Activated CD4-positive, CD25-positive, alpha-beta regulatory T cell treated with anti-CD3 and anti-CD28 coated beads, Interleukin-2, amount 50 U/mL, for 72 hours (primary cell): ENCODE measurements around the gene NRDE2.

ENCODE experiments used
- DNase-seq: peaks from one replicate; pipeline ENCODE4 v3.0.0; 2021

Gene NRDE2

DNA sequence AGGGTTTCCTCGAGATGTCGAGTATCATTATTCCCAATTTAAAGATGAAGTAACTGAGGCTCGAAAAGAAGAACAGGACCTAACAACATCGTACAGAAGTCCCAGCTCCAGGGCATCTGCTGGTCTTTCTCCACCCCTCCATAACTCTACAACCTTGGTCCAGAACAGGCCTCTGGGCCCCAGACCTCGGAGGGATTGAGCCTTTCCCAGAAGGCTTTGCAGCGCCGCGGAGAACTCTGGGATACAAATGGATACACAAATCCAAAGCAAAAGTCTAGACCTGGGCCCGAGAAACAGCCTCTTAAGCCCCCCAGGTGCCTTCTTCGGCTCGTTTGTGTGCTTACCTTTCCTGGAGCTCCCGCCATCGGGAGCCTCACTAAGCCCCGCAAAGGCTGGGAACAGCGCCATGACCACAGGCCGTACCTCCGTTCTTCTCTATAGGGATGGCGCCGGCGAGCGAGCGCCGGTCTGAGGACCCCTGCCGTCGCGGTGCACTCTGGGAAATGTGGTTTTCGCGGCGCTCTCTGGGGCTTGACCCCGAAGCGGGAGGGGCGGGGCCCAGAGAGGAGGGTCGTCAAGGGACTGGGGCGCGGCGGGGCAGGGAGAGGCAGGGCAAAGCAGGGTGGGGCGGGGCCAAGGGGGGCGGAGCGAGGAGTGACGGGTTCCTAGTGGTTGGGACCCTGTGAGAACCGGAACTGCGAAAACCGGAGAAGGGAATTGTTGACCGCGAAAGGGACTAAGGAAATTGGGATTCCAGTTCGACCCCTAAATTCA is at the start of gene NRDE2:
Gene NRDE2, minus strand, starts transcription at position 445 of the 774 bp plus-strand sequence. Its CDS starts 37 bp downstream, at position 408.
- peak; percentile 97 for DNase-seq

GRCh38 chr14:90381011-90381786 is 49.5 kb upstream of the NRDE2 start:
- DNase-seq = no peak

GRCh38 chr14:90379106-90379505 is 47.4 kb upstream of the NRDE2 start:
- no peak for DNase-seq

GRCh38 chr14:90378249-90378648 is 46.5 kb upstream of the NRDE2 start:
- DNase-seq = no peak

DNA sequence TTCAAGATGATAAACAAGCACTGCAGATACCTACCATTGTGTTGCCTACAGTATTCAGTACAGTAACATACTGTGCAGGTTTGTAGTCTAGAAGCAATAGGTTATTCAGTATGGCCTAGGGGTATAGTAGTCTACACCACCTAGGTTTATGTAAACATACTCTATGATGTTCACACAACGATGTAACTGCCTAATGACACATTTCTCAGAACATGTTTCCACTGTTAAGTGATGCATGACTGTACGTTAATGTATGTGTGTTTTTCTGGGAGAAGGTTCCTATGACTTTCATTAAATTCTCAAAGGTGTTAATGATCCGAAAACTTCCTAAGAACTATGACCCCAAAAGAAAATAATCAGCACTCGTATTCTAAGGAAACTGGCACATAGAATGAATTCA is 44.2 kb upstream of the NRDE2 start:
- no peak for DNase-seq

DNA sequence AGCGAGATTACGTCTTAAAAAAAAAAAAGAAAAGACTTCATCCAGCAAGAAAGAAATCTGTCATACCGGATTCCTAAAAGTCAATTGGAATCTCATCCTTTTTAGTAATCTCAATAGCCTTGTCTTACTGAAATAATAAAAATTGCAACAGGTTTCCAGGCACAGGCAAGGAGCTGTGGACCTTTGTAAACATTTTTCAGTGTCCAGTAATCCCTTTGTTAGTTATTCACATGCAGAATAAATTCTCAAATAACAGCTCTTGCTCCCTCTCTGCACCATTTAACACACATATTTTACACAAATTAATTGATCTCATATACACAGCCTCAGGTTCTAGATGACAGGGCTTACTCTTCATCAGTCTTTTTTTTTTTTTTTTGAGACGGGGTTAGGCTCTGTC is 43.1 kb upstream of the NRDE2 start:
- DNase-seq = no peak

DNA sequence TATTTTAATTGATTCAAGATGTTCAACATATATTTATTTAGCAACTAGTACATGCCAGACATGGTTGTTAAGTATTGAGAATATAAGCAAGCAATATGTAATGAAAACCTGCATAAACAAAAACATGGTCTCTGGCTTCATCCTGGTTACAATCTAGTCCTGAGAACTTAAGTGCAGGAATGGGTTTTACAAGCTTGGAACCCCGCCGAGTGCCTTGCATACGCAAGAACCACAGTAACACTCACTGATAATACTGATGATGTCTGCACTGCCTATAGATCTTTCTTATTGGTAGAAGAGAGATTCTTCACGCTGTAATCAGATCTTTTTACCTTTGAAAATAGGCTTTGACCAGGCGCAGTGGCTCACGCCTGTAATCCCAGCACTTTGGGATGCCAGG is 42.1 kb upstream of the NRDE2 start:
- DNase-seq = no peak

- no peak for DNase-seq
These were observed 37.4 kb upstream of the NRDE2 start for GRCh38 chr14:90368946-90369721.

DNA sequence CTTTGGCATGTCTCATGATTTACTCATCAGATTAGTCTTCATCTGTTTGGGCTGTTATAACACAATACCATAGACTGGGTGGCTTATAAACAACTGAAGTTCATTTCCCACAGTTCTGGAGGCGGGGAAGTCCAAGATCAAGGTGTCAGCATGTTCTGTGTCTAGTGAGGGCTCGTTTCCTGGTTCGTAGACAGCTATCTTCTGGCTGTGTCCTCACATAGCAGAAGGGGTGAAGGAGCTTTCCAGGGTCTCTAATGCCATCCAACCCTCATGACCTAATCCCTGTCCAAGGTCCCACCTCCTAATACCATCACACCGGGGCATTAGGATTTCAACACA is 30.8 kb upstream of the NRDE2 start:
- no peak for DNase-seq

DNA sequence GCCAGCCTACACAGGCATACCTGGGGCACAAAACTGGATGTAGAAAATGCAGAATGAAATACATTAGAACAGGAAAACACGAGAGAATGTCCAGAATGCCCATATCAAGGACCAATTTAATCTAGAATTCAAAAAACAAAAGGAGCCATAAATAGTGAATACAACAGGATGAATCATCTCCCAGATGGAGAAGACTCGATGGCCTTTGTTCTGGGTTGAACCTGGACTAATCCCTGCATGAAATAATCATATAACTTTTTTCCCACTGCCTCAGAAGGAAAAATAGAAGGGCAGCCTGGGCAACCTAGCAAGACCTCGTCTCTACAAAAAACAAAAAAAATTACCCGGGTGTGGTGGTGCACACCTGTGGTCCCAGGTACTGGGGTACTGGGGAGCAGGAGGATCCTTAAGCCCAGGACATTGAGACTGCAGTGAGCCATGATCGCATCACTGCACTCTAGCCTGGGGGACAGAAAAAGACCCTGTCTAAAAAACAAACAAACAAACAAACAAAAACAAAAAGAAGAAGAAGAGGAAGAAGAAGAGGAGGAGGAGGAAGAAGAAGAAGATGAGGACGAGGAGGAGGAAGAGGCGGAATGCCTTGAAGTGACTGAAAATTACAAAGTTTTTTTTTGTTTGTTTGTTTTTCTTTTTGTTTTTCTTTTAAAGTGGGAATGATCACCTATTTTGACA is 30.3 kb upstream of the NRDE2 start:
- DNase-seq = no peak

GRCh38 chr14:90358359-90358758 is 26.6 kb upstream of the NRDE2 start:
- no peak for DNase-seq

GRCh38 chr14:90356925-90357324 is 25.2 kb upstream of the NRDE2 start:
- no peak for DNase-seq

- no peak for DNase-seq
These were observed 24.1 kb upstream of the NRDE2 start for GRCh38 chr14:90355540-90356518.

- DNase-seq = no peak
These were observed 23.0 kb upstream of the NRDE2 start for GRCh38 chr14:90354551-90355298.

DNA sequence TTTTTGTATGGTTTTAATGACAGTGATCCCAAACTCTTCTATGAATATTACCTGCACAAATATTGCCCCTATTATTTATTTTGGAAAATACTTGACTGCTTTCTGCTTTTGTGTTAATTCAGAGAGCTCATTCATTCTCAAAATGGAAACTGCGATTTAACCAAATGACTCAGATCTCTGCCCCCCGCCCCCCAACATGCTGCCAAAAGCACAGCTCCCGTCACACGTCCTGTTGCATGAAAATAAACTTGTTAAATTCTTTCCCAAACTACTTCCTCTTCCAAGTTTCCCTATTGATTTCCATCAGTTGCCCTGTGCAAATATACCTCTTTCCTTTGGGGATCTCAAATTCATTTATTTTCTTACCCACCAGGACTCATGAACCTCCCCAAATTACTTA is 18.0 kb upstream of the NRDE2 start:
- DNase-seq = no peak

- DNase-seq = no peak
These were observed 16.5 kb upstream of the NRDE2 start for GRCh38 chr14:90348270-90348669.

- DNase-seq = no peak
These were observed 13.5 kb upstream of the NRDE2 start for GRCh38 chr14:90345239-90345557.

DNA sequence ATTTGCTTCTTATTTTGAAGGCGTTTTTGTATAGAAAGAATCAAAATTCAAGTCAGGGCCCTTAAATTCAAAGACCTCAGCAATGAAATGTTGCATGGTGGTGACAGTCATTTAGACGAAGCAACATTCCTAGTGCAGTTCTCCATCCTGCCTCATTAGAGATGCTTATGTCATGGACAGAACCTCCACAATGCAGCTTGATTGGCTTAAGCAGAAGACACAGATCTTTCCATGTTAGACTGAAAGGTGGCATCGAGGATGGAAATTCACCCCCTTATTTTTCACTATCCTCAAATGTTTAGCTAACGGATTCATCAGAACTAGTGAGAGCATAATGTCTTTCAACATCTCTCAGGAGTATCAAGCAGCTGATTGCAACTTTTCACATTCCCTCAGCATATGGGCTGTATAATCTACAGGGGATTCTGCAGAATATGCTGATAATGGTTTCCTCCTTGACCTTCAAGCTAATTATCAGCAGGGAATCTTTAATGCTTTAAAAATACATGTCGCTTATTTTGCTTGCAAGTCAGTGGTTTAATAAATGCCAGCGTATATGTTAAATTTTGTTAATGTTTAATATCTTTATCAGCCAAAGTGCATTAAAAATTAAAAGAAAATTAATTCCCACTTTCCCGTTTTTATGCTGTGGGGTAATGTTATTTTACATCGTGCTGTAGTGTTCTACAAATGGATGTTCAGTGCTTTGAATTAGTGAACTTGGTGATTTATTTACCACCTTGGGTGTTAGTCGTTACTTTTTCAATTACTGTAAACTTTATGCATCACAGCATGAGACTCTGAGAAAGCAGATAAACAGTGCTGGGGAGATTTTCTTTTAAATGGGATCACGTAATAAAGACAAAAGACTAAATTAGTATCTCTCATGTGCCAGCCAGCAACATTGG is 12.8 kb upstream of the NRDE2 start:
- no peak for DNase-seq

DNA sequence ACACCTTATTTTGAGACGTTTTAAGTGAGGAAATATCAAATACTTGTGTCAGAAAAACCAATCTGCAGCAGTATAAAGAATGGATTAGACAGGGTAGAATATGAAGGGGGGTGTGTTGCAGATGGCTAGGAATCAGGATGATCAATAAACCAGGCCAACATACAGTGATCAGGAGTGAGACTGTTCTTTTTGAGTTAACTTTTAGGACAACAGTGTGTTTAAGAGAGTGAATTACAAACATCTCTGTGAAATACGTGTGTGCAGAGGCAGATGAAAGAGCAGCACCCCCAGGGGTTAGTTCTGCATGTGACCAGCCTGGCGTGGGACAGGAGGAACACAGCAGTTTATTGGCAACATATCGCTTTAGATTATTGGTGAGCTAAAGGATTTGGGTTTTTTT is 10.6 kb upstream of the NRDE2 start:
- DNase-seq = no peak

GRCh38 chr14:90341784-90342183 is 10.0 kb upstream of the NRDE2 start:
- DNase-seq = no peak
